ENCODE results near the gene RMND1. TPM values are rescaled to one million over a fixed set of nuclear protein-coding genes. Genes with fewer than 3 reads are reported as not detected.

Gene RMND1
- total and polyA plus RNA-seq, 2 of the 13 experiments (the other 11 are each of a cell fraction or from before 2014, with no cell fraction given): 34.0 to 72.5 TPM

DNA sequence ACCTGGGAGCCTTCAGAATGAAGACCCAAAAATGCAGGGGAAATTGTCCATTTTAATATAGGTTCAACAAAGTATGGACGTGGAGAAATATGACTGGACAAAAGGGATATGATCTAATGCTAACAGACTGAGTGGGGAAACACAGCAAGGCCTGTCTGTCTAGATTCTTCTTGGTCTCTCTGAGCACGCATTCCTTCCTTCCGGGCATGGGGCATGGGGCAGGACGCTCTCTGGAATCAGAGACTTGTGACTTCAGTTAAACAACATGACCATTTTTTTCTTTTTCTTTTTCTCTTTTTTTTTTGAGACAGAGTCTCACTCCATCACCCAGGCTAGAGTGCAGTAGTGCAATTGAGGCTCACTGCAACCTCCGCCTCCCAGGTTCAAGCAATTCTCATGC lies 92.4 kb downstream of the RMND1 start:
- H3K27ac ChIP-seq (ENCODE audit: extremely low read length, insufficient read depth, low read length): no peak overlapping the region
- H3K9me3 ChIP-seq (ENCODE audit: low read length): no peaks in the 10 kb centered on the region
- ChIA-PET POLR2A (no interaction called here), CTCF (ENCODE audit: low intra/inter-chr PET ratio, low total read pairs) (no interaction called here)
- FAIRE-seq (no peak), ATAC-seq (no peak), DNase-seq (ENCODE audit: low spot score) (no peak)
- no peak overlapping the region for H3K4me3 ChIP-seq (replicated peaks in 1 of 3; ENCODE audit: insufficient read depth in 1 of 3, low read depth in 2 of 3, low read length in 3 of 3)
- WGBS (ENCODE audit: low lambda C conversion rate): 94% methylated on average over 5 of the region's 5 CpGs
- H3K27me3 ChIP-seq (ENCODE audit: control insufficient read depth in 1 of 2, insufficient read depth in 2 of 2, low read length in 2 of 2): no peaks in the 10 kb centered on the region
- H4K20me1 ChIP-seq (ENCODE audit: insufficient read depth, low read length): no peaks in the 10 kb centered on the region
- H3K79me2 ChIP-seq (ENCODE audit: insufficient read depth, low read length): no peaks in the 10 kb centered on the region
- H2AFZ ChIP-seq (ENCODE audit: low read length): no peak overlapping the region
- TF ChIP-seq ZFYVE20 (CRISPR knock-in tag; IDR thresholded peaks at IDR 0.05; ENCODE audit: borderline replicate concordance, low read depth): no peak
- no peak for TF ChIP-seq ZNF543 (CRISPR knock-in tag; IDR thresholded peaks at IDR 0.05)
- TF ChIP-seq CHD2 (IDR thresholded peaks at IDR 0.05; ENCODE audit: low read depth, low read length): no peak
- no peak for TF ChIP-seq TSC22D2 (CRISPR knock-in tag; IDR thresholded peaks at IDR 0.05; ENCODE audit: borderline replicate concordance)
- TF ChIP-seq, protein P1, sequence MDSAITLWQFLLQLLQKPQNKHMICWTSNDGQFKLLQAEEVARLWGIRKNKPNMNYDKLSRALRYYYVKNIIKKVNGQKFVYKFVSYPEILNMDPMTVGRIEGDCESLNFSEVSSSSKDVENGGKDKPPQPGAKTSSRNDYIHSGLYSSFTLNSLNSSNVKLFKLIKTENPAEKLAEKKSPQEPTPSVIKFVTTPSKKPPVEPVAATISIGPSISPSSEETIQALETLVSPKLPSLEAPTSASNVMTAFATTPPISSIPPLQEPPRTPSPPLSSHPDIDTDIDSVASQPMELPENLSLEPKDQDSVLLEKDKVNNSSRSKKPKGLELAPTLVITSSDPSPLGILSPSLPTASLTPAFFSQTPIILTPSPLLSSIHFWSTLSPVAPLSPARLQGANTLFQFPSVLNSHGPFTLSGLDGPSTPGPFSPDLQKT (CRISPR knock-in tag; IDR thresholded peaks at IDR 0.05; ENCODE audit: borderline replicate concordance): no peak
- TF ChIP-seq ZNF850 (CRISPR knock-in tag; conservative IDR thresholded peaks at IDR 0.05): no peak
- TF ChIP-seq, protein P2, sequence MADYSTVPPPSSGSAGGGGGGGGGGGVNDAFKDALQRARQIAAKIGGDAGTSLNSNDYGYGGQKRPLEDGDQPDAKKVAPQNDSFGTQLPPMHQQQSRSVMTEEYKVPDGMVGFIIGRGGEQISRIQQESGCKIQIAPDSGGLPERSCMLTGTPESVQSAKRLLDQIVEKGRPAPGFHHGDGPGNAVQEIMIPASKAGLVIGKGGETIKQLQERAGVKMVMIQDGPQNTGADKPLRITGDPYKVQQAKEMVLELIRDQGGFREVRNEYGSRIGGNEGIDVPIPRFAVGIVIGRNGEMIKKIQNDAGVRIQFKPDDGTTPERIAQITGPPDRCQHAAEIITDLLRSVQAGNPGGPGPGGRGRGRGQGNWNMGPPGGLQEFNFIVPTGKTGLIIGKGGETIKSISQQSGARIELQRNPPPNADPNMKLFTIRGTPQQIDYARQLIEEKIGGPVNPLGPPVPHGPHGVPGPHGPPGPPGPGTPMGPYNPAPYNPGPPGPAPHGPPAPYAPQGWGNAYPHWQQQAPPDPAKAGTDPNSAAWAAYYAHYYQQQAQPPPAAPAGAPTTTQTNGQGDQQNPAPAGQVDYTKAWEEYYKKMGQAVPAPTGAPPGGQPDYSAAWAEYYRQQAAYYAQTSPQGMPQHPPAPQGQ (CRISPR knock-in tag; IDR thresholded peaks at IDR 0.05; ENCODE audit: borderline replicate concordance): no peak
- no peak for TF ChIP-seq PHF8 (CRISPR knock-in tag; IDR thresholded peaks at IDR 0.05)
- no TSS peak for BruUV-seq (replicated peaks)
- intact Hi-C loops (cut with micrococcal nuclease; ENCODE audit: unreplicated experiment) (no loop called here), in situ Hi-C loops (cut with HindIII; ENCODE audit: extremely low pct_ligation_motif_present, low pct_unique_long_range_greater_than_20kb) (no loop called here)
- peaks cover 15% of the 10 kb centered on the region; the same call in 1 of the 2 replicates for H3K4me1 ChIP-seq (ENCODE audit: insufficient read depth, low read length)
- no peak overlapping the region for H3K9ac ChIP-seq (ENCODE audit: insufficient read depth, low read depth, low read length)
- H3K36me3 ChIP-seq (replicated peaks in 1 of 2; ENCODE audit: control insufficient read depth in 1 of 2, insufficient read depth in 2 of 2, low read length in 2 of 2): peaks cover 0 to 7% of the 10 kb centered on the region in 2 experiments; a peak in 2 of 5 replicates
- no peak overlapping the region for H3K4me2 ChIP-seq (ENCODE audit: low read depth, low read length)

Measured in HepG2 (cell line).